Spinal cord (tissue), 10 donors: ENCODE data around the gene ANTXRL. TPM values are rescaled to one million over a fixed set of nuclear protein-coding genes. Genes with fewer than 3 reads are reported as not detected.
"Not testable (repeated sequence)": the region's sequence is repeated elsewhere in the genome, so short reads cannot be mapped to it uniquely, and the experiment has no call there.

Experiments
- DNase-seq, 6 donors: peaks; one replicate each; pipeline versions ENCODE4 v3.0.0 to v3.0.0-alpha.2; 2013 to 2015; ENCODE audit warnings: low spot score in 6 of 6, low read depth in 4 of 6
- H3K27ac ChIP-seq: one replicate; pipeline ENCODE4 v1.5.1; 2013; ENCODE audit warnings: low read depth, low read length, control low read depth
- H3K27me3 ChIP-seq: one replicate; pipeline ENCODE4 v1.6.1; 2013; ENCODE audit warnings: low read length; ENCODE audit not compliant: control insufficient read depth, insufficient read depth
- H3K36me3 ChIP-seq: one replicate; pipeline ENCODE4 v1.6.1; 2013; ENCODE audit warnings: low read length; ENCODE audit not compliant: control insufficient read depth, insufficient read depth
- H3K4me1 ChIP-seq: one replicate; pipeline ENCODE4 v1.6.1; 2013; ENCODE audit warnings: low read length; ENCODE audit not compliant: control insufficient read depth, insufficient read depth
- H3K4me3 ChIP-seq: one replicate; pipeline ENCODE4 v1.5.1; 2013; ENCODE audit warnings: low read depth, low read length, control low read depth
- H3K9me3 ChIP-seq: one replicate; pipeline ENCODE4 v1.6.1; 2013; ENCODE audit warnings: low read length; ENCODE audit not compliant: control insufficient read depth, insufficient read depth
- WGBS: methylation state at CpG from one replicate; pipeline ENCODE4 v1.1.5; 2013; ENCODE audit warnings: missing lambda C conversion rate; ENCODE audit not compliant: insufficient coverage; 5-methylcytosine and 5-hydroxymethylcytosine counted together
- polyA plus RNA-seq, 2 donors: library from polyadenylated mRNA; unstranded; fragments of 120-200 nt; gene quantifications; one replicate each; pipeline ENCODE4 v1.2.1, GENCODE V29; 2013; ENCODE audit not compliant: insufficient read length in 2 of 2
- total RNA-seq, 2 donors: library from RNA; depleted of rRNA in 1 of 2; stranded (reverse); fragments of 120-200 nt in 1 of 2; fragments of >200 nt in 1 of 2; gene quantifications; one replicate each; pipeline versions ENCODE4 v1.2.3 to v1.2.4, GENCODE V29; 2013 to 2014
- donor health status: healthy.

ANTXRL gene
- total and polyA plus RNA-seq, 4 donors, result 0.06 TPM; not detected in 3

GRCh38 chr10:46314071-46314470 is 27.3 kb downstream of the ANTXRL start:
- H3K9me3 ChIP-seq, result no peaks in the 10 kb centered on the region

GRCh38 chr10:46315071-46315860 is 28.5 kb downstream of the ANTXRL start:
- WGBS, result 83% methylated on average over 4 of the region's 10 CpGs
- not testable (repeated sequence) for H3K27ac ChIP-seq

More at GRCh38 chr10:46314071-46314470, 27.3 kb downstream of the ANTXRL start:
- Histone ChIP-seq H3K4me1 (no peaks in the 10 kb centered on the region), H3K4me3 (no peak overlapping the region), H3K27ac (no peak overlapping the region), H3K27me3 (no peaks in the 10 kb centered on the region), H3K36me3 (no peaks in the 10 kb centered on the region)
- WGBS, result 89% methylated on average over 8 of the region's 8 CpGs
- no peak for DNase-seq

GRCh38 chr10:46317370-46317769 is 30.6 kb downstream of the ANTXRL start:
- no peaks in the 10 kb centered on the region for H3K36me3 ChIP-seq
- no peak for DNase-seq
- 89% methylated on average over 3 of the region's 5 CpGs for WGBS
- no peaks in the 10 kb centered on the region for H3K27me3 ChIP-seq
- H3K4me3 ChIP-seq, result no peak overlapping the region
- no peaks in the 10 kb centered on the region for H3K9me3 ChIP-seq
- H3K27ac ChIP-seq, result no peak overlapping the region
- no peaks in the 10 kb centered on the region for H3K4me1 ChIP-seq

More at GRCh38 chr10:46315071-46315860, 28.5 kb downstream of the ANTXRL start:
- H3K27me3 ChIP-seq, H3K4me3 ChIP-seq, H3K9me3 ChIP-seq, DNase-seq, H3K4me1 ChIP-seq, H3K36me3 ChIP-seq: not testable (repeated sequence)

GRCh38 chr10:46317889-46318288 is 31.1 kb downstream of the ANTXRL start:
- Histone ChIP-seq H3K4me1 (no peaks in the 10 kb centered on the region), H3K27me3 (no peaks in the 10 kb centered on the region), H3K27ac (no peak overlapping the region), H3K36me3 (no peaks in the 10 kb centered on the region), H3K4me3 (no peak overlapping the region), H3K9me3 (no peaks in the 10 kb centered on the region)
- WGBS, result 100% methylated on average over 2 of the region's 2 CpGs
- DNase-seq, result no peak

- no peak for DNase-seq
- Histone ChIP-seq H3K4me3 (no peak overlapping the region), H3K36me3 (no peaks in the 10 kb centered on the region), H3K27me3 (no peaks in the 10 kb centered on the region), H3K4me1 (no peaks in the 10 kb centered on the region), H3K27ac (no peak overlapping the region), H3K9me3 (no peaks in the 10 kb centered on the region)
- WGBS, result 20% methylated on average over 3 of the region's 4 CpGs
These were observed 32.0 kb downstream of the ANTXRL start for GRCh38 chr10:46318799-46319198.

GRCh38 chr10:46319389-46319788 is 32.6 kb downstream of the ANTXRL start:
- no peaks in the 10 kb centered on the region for H3K27me3 ChIP-seq
- no peaks in the 10 kb centered on the region for H3K4me1 ChIP-seq
- no peak overlapping the region for H3K27ac ChIP-seq
- no peaks in the 10 kb centered on the region for H3K36me3 ChIP-seq
- no peak overlapping the region for H3K4me3 ChIP-seq
- DNase-seq, result no peak
- no peaks in the 10 kb centered on the region for H3K9me3 ChIP-seq
- WGBS, result no CpG with 5 or more reads among the region's 3 CpGs

- no peaks in the 10 kb centered on the region for H3K36me3 ChIP-seq
- H3K4me3 ChIP-seq, result no peak overlapping the region
- peaks cover 4% of the 10 kb centered on the region for H3K4me1 ChIP-seq
- no peak overlapping the region for H3K27ac ChIP-seq
- 100% methylated on average over 3 of the region's 4 CpGs for WGBS
- DNase-seq, result no peak
- no peaks in the 10 kb centered on the region for H3K9me3 ChIP-seq
- no peaks in the 10 kb centered on the region for H3K27me3 ChIP-seq
These were observed 35.0 kb downstream of the ANTXRL start for GRCh38 chr10:46321770-46322169.

GRCh38 chr10:46323176-46323575 is 36.4 kb downstream of the ANTXRL start:
- Histone ChIP-seq H3K36me3 (no peaks in the 10 kb centered on the region), H3K9me3 (no peaks in the 10 kb centered on the region), H3K27me3 (no peaks in the 10 kb centered on the region), H3K4me1 (peaks cover 8% of the 10 kb centered on the region), H3K27ac (no peak overlapping the region), H3K4me3 (no peak overlapping the region)
- WGBS, result 100% methylated on average over 1 of the region's 4 CpGs
- DNase-seq, result no peak

GRCh38 chr10:46325021-46325420 is 38.2 kb downstream of the ANTXRL start:
- DNase-seq, result no peak
- Histone ChIP-seq H3K4me1 (peaks cover 21% of the 10 kb centered on the region), H3K27ac (no peak overlapping the region), H3K9me3 (no peaks in the 10 kb centered on the region), H3K36me3 (no peaks in the 10 kb centered on the region), H3K27me3 (no peaks in the 10 kb centered on the region), H3K4me3 (no peak overlapping the region)
- no CpG with 5 or more reads among the region's 1 CpG for WGBS

GRCh38 chr10:46326066-46326465 is 39.3 kb downstream of the ANTXRL start:
- Histone ChIP-seq H3K27ac (no peak overlapping the region), H3K36me3 (no peaks in the 10 kb centered on the region), H3K9me3 (no peaks in the 10 kb centered on the region), H3K4me3 (no peak overlapping the region), H3K4me1 (peaks cover 21% of the 10 kb centered on the region), H3K27me3 (no peaks in the 10 kb centered on the region)
- DNase-seq, result no peak
- WGBS, result no CpG with 5 or more reads among the region's 1 CpG
